Ovary (tissue), 3 donors: ENCODE measurements around the gene PSME1.

ENCODE experiments used
- CTCF ChIP-seq, 3 donors: fragments of 450-650 bp in 2 of 3; fragments of 200-600 bp in 1 of 3; IDR thresholded peaks; one replicate each; pipeline versions ENCODE4 v1.5.1 to v1.8.0; 2016 to 2022; ENCODE audit warnings: antibody characterized with exemption in 3 of 3, mild to moderate bottlenecking in 1 of 3
- POLR2A ChIP-seq: fragments of 450-650 bp; IDR thresholded peaks from one replicate; pipeline ENCODE4 v1.6.1; 2017; ENCODE audit warnings: antibody characterized with exemption, mild to moderate bottlenecking, moderate library complexity
- donor health status: DM: no; HTN: no; CAD: no.

GRCh38 chr14:24145219-24145618 lies 9.2 kb downstream of the PSME1 start:
- TF ChIP-seq CTCF (IDR thresholded peaks at IDR 0.05) (no peak), POLR2A (no peak)
